ENCODE results near the gene NUMA1.

The NUMA1 gene

GRCh38 chr11:72039856-72040401 is 40.4 kb downstream of the NUMA1 start:
- no peak for TF ChIP-seq SIN3A (IDR thresholded peaks at IDR 0.05; ENCODE audit: borderline replicate concordance, insufficient read depth, low read length)
- TF ChIP-seq, protein P1, sequence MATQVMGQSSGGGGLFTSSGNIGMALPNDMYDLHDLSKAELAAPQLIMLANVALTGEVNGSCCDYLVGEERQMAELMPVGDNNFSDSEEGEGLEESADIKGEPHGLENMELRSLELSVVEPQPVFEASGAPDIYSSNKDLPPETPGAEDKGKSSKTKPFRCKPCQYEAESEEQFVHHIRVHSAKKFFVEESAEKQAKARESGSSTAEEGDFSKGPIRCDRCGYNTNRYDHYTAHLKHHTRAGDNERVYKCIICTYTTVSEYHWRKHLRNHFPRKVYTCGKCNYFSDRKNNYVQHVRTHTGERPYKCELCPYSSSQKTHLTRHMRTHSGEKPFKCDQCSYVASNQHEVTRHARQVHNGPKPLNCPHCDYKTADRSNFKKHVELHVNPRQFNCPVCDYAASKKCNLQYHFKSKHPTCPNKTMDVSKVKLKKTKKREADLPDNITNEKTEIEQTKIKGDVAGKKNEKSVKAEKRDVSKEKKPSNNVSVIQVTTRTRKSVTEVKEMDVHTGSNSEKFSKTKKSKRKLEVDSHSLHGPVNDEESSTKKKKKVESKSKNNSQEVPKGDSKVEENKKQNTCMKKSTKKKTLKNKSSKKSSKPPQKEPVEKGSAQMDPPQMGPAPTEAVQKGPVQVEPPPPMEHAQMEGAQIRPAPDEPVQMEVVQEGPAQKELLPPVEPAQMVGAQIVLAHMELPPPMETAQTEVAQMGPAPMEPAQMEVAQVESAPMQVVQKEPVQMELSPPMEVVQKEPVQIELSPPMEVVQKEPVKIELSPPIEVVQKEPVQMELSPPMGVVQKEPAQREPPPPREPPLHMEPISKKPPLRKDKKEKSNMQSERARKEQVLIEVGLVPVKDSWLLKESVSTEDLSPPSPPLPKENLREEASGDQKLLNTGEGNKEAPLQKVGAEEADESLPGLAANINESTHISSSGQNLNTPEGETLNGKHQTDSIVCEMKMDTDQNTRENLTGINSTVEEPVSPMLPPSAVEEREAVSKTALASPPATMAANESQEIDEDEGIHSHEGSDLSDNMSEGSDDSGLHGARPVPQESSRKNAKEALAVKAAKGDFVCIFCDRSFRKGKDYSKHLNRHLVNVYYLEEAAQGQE (IDR thresholded peaks at IDR 0.05; ENCODE audit: insufficient read depth in 1 of 2, low read depth in 2 of 2, low read length in 2 of 2): no peak

- TF ChIP-seq TAF1 (IDR thresholded peaks at IDR 0.05; ENCODE audit: borderline replicate concordance, insufficient read depth, low read length) (peak; percentile 13; the same call in 1 of the 2 replicates), SIN3A (IDR thresholded peaks at IDR 0.05; ENCODE audit: borderline replicate concordance, insufficient read depth, low read length) (peak; percentile 38; the same call in 1 of the 2 replicates), POLR2AphosphoS5 (IDR thresholded peaks at IDR 0.05; ENCODE audit: low read depth, low read length) (peak; percentile 42; the same call in 1 of the 2 replicates), FOXP2 (optimal IDR thresholded peaks at IDR 0.05; ENCODE audit: borderline replicate concordance, extremely low read depth, extremely low read length, insufficient read depth) (no peak)
- TF ChIP-seq, protein P1 (IDR thresholded peaks at IDR 0.05; ENCODE audit: insufficient read depth in 1 of 2, low read depth in 2 of 2, low read length in 2 of 2): no peak
These were observed 41.1 kb downstream of the NUMA1 start for GRCh38 chr11:72039031-72039855.

GRCh38 chr11:72038491-72038890 is 41.9 kb downstream of the NUMA1 start:
- TF ChIP-seq POLR2AphosphoS5 (IDR thresholded peaks at IDR 0.05; ENCODE audit: low read depth, low read length) (no peak), SIN3A (IDR thresholded peaks at IDR 0.05; ENCODE audit: borderline replicate concordance, insufficient read depth, low read length) (no peak), FOXP2 (optimal IDR thresholded peaks at IDR 0.05; ENCODE audit: borderline replicate concordance, extremely low read depth, extremely low read length, insufficient read depth) (no peak), TAF1 (IDR thresholded peaks at IDR 0.05; ENCODE audit: borderline replicate concordance, insufficient read depth, low read length) (no peak)
- TF ChIP-seq, protein P1 (IDR thresholded peaks at IDR 0.05; ENCODE audit: insufficient read depth in 1 of 2, low read depth in 2 of 2, low read length in 2 of 2): no peak

GRCh38 chr11:72037554-72038311 is 42.6 kb downstream of the NUMA1 start:
- TF ChIP-seq FOXP2 (optimal IDR thresholded peaks at IDR 0.05; ENCODE audit: borderline replicate concordance, extremely low read depth, extremely low read length, insufficient read depth) (no peak), POLR2AphosphoS5 (IDR thresholded peaks at IDR 0.05; ENCODE audit: low read depth, low read length) (no peak), SIN3A (IDR thresholded peaks at IDR 0.05; ENCODE audit: borderline replicate concordance, insufficient read depth, low read length) (no peak), TAF1 (IDR thresholded peaks at IDR 0.05; ENCODE audit: borderline replicate concordance, insufficient read depth, low read length) (no peak)
- TF ChIP-seq, protein P1 (IDR thresholded peaks at IDR 0.05; ENCODE audit: insufficient read depth in 1 of 2, low read depth in 2 of 2, low read length in 2 of 2): no peak
